Neuronal stem cell (in vitro differentiated cells): ENCODE data around the gene PSMA6.

Experiments
- DNase-seq: peaks from one replicate; pipeline ENCODE4 v3.0.0-alpha.2; 2013; ENCODE audit warnings: low spot score
- H2AFZ ChIP-seq: one replicate; pipeline ENCODE4 v1.6.1; 2013; ENCODE audit warnings: mild to moderate bottlenecking, low read length, inconsistent platforms
- H2AK5ac ChIP-seq: 2 replicates; pipeline ENCODE4 v1.6.1; 2013; ENCODE audit warnings: low read depth, mild to moderate bottlenecking, inconsistent platforms, low read length, moderate library complexity, mixed read lengths
- H2BK120ac ChIP-seq: 2 replicates; pipeline ENCODE4 v1.6.1; 2013; ENCODE audit warnings: low read depth, mild to moderate bottlenecking, inconsistent platforms, low read length, moderate library complexity, mixed read lengths
- H2BK12ac ChIP-seq: one replicate; pipeline ENCODE4 v1.6.1; 2013; ENCODE audit warnings: low read length, inconsistent platforms
- H2BK15ac ChIP-seq: 2 replicates; pipeline ENCODE4 v1.6.1; 2013; ENCODE audit warnings: mild to moderate bottlenecking, low read length, inconsistent platforms, mixed read lengths
- H2BK5ac ChIP-seq: one replicate; pipeline ENCODE4 v1.6.1; 2013; ENCODE audit warnings: inconsistent platforms, mild to moderate bottlenecking, low read length, moderate library complexity
- H3K14ac ChIP-seq: one replicate; pipeline ENCODE4 v1.6.1; 2013; ENCODE audit warnings: low read length, inconsistent platforms
- H3K18ac ChIP-seq: 2 replicates; pipeline ENCODE4 v1.6.1; 2013; ENCODE audit warnings: low read length, inconsistent platforms
- H3K23ac ChIP-seq: 2 replicates; pipeline ENCODE4 v1.6.1; 2013; ENCODE audit warnings: low read depth, mild to moderate bottlenecking, mixed read lengths, low read length, inconsistent platforms; ENCODE audit not compliant: poor library complexity
- H3K27ac ChIP-seq: replicated peaks from 3 replicates; pipeline ENCODE4 v1.5.1; 2013; ENCODE audit warnings: low read length, inconsistent platforms
- H3K27me3 ChIP-seq, 3 experiments: 2 replicates each; pipeline ENCODE4 v1.6.1; 2013; ENCODE audit warnings: low read length in 3 of 3, mild to moderate bottlenecking in 2 of 3, inconsistent platforms in 1 of 3, low read depth in 1 of 3, mixed read lengths in 1 of 3, moderate library complexity in 1 of 3; ENCODE audit not compliant: control insufficient read depth in 3 of 3, insufficient read depth in 3 of 3
- H3K36me3 ChIP-seq, 2 donors: replicated peaks in 1 of 2; 2 replicates each; pipeline ENCODE4 v1.6.1; 2013; ENCODE audit warnings: low read length in 2 of 2; ENCODE audit not compliant: control insufficient read depth in 2 of 2, insufficient read depth in 2 of 2
- H3K4ac ChIP-seq: 2 replicates; pipeline ENCODE4 v1.6.1; 2013; ENCODE audit warnings: inconsistent platforms, mild to moderate bottlenecking, low read length, moderate library complexity
- H3K4me1 ChIP-seq, 2 donors: 1 replicate in 1 of 2; 2 replicates in 1 of 2; pipeline ENCODE4 v1.6.1; 2013; ENCODE audit warnings: low read length in 2 of 2, low read depth in 1 of 2; ENCODE audit not compliant: control insufficient read depth in 2 of 2, insufficient read depth in 1 of 2
- H3K4me2 ChIP-seq: one replicate; pipeline ENCODE4 v1.6.1; 2013; ENCODE audit warnings: mild to moderate bottlenecking, low read length, inconsistent platforms; ENCODE audit not compliant: insufficient read depth, poor library complexity, severe bottlenecking
- H3K4me3 ChIP-seq, 2 donors: 2 replicates each; pipeline ENCODE4 v1.5.1; 2013; ENCODE audit warnings: low read length in 2 of 2, mild to moderate bottlenecking in 2 of 2, inconsistent platforms in 1 of 2, moderate library complexity in 1 of 2
- H3K79me1 ChIP-seq: one replicate; pipeline ENCODE4 v1.6.1; 2013; ENCODE audit warnings: low read depth, mild to moderate bottlenecking, inconsistent platforms, low read length, moderate library complexity
- H3K9ac ChIP-seq: one replicate; pipeline ENCODE4 v1.6.1; 2013; ENCODE audit warnings: mild to moderate bottlenecking, low read depth, low read length, inconsistent platforms; ENCODE audit not compliant: poor library complexity
- H3K9me3 ChIP-seq, 2 donors: replicated peaks in 1 of 2; 2 replicates each; pipeline versions ENCODE3 to v1.6.1; 2013; ENCODE audit warnings: low read length in 2 of 2, mild to moderate bottlenecking in 2 of 2, inconsistent platforms in 1 of 2, low read depth in 1 of 2, mixed read lengths in 1 of 2, moderate library complexity in 1 of 2; ENCODE audit not compliant: control insufficient read depth in 2 of 2, insufficient read depth in 1 of 2
- H4K8ac ChIP-seq: one replicate; pipeline ENCODE4 v1.6.1; 2013; ENCODE audit warnings: low read depth, mild to moderate bottlenecking, inconsistent platforms, low read length, moderate library complexity
- H4K91ac ChIP-seq: one replicate; pipeline ENCODE4 v1.6.1; 2013; ENCODE audit warnings: low read length, low read depth, mild to moderate bottlenecking, inconsistent platforms; ENCODE audit not compliant: poor library complexity
- WGBS, 2 donors: extraction: QIAGEN DNeasy Blood & Tissue Kit; methylation state at CpG; one replicate each; pipeline ENCODE4 v1.1.7; 2013; ENCODE audit warnings: missing lambda C conversion rate in 2 of 2, mixed read lengths in 1 of 2; ENCODE audit not compliant: insufficient read length in 2 of 2, insufficient replicate concordance in 1 of 2; ENCODE audit errors: extremely low coverage in 2 of 2; 5-methylcytosine and 5-hydroxymethylcytosine counted together

PSMA6 gene

DNA sequence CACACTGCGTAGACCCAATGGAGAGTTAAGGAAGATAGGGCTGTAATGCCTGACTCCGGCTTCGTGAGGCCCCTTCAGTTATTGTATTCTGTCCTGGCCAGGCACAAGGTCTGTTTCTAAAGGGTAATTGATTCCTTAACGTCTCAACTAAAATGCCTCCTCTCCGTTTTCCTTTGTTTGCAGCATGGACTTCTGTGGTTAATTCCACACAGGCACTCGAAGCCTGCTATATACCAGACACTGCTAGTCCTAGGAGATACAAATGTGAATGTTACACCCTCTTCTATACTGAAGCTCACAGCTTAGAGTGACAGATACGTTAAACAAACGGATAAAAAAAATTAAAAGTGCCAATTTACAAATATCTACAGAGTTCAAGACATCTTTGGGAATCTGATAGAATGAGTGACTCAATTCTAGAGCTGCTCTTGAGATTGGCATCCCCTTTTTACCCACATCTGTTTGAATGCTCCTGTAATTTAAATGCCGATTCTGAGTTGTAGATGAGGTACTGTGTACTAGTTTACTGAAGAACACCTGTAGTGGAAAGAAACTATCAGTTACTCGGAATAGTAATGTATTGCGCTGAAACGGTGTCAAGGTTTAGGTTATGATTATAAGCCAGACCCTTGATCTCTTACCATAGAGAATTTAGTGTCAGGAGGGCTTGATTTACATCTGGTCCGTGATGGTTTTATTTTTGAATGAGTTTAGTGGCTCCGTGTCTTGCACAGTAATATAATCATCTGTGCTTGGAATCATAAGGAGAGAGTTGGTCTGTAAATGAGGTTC, 784 bp downstream of the PSMA6 start:
- Histone ChIP-seq H3K14ac (no peak overlapping the region), H2AK5ac (no peak overlapping the region), H3K9ac (peak overlapping the region; percentile 97), H3K79me1 (peaks cover 3% of the 10 kb centered on the region), H3K4me3 (peak overlapping the region; percentile 63 to 98), H2AFZ (peak overlapping the region; percentile 78), H3K23ac (peak overlapping the region; percentile 75), H2BK15ac (no peak overlapping the region), H3K4me1 (peaks cover 0 to 2% of the 10 kb centered on the region in 2 donors), H4K91ac (no peak overlapping the region), H3K36me3 (peaks cover 0 to 24% of the 10 kb centered on the region in 2 donors), H2BK120ac (no peak overlapping the region), H3K18ac (peak overlapping the region; percentile 86), H3K4ac (peak overlapping the region; percentile 69), H2BK5ac (peak overlapping the region; percentile 85), H4K8ac (no peak overlapping the region), H3K4me2 (peak overlapping the region; percentile 68), H3K27me3 (no peaks in the 10 kb centered on the region), H3K27ac (peak overlapping the region; percentile 64), H2BK12ac (no peak overlapping the region), H3K9me3 (no peaks in the 10 kb centered on the region)
- WGBS, 2 donors, result no CpG with 5 or more reads among the region's 14 CpGs
- DNase-seq, result no peak

DNA sequence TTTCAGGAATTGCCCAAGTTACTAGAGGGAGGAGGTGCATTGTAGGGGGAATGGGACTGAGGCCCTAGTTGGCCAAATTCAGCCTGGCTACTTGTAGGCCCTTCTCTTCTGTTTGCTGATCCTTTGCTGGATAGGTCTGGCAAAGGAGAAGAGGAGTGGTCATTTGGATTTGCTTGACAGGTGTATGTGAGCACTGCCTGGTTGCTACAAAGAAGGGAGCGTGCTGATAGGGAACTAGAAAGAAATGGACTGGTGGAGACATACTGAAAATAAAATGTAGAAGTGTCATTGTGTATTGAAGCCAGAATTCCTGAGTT, 3.6 kb downstream of the PSMA6 start:
- no peak overlapping the region for H3K4me2 ChIP-seq
- H2AFZ ChIP-seq, result no peak overlapping the region
- no peak overlapping the region for H3K4me3 ChIP-seq
- H3K18ac ChIP-seq, result no peak overlapping the region
- H4K8ac ChIP-seq, result no peak overlapping the region
- no CpG with 5 or more reads among the region's 1 CpG for WGBS, 2 donors
- no peak overlapping the region for H3K14ac ChIP-seq
- no peak overlapping the region for H2BK15ac ChIP-seq
- no peak overlapping the region for H3K23ac ChIP-seq
- H4K91ac ChIP-seq, result no peak overlapping the region
- H3K27me3 ChIP-seq, result no peaks in the 10 kb centered on the region
- no peak overlapping the region for H3K9ac ChIP-seq
- peaks cover 0 to 24% of the 10 kb centered on the region in 2 donors for H3K36me3 ChIP-seq
- peaks cover 4% of the 10 kb centered on the region for H3K79me1 ChIP-seq
- no peak overlapping the region for H2AK5ac ChIP-seq
- peaks cover 0 to 2% of the 10 kb centered on the region in 2 donors for H3K4me1 ChIP-seq
- no peak overlapping the region for H2BK120ac ChIP-seq
- H2BK12ac ChIP-seq, result no peak overlapping the region
- DNase-seq, result no peak
- H2BK5ac ChIP-seq, result no peak overlapping the region
- H3K9me3 ChIP-seq, result no peaks in the 10 kb centered on the region
- no peak overlapping the region for H3K27ac ChIP-seq
- no peak overlapping the region for H3K4ac ChIP-seq

- Histone ChIP-seq H2AK5ac (no peak overlapping the region), H3K27me3 (no peaks in the 10 kb centered on the region), H3K4ac (no peak overlapping the region), H4K91ac (no peak overlapping the region), H3K79me1 (peaks cover 4% of the 10 kb centered on the region), H3K27ac (no peak overlapping the region), H3K9ac (no peak overlapping the region), H3K14ac (no peak overlapping the region), H3K36me3 (peaks cover 0 to 24% of the 10 kb centered on the region in 2 donors), H2BK12ac (no peak overlapping the region), H3K4me3 (no peak overlapping the region), H2AFZ (no peak overlapping the region), H2BK15ac (no peak overlapping the region), H2BK5ac (no peak overlapping the region), H4K8ac (no peak overlapping the region), H3K9me3 (no peaks in the 10 kb centered on the region), H3K4me1 (peaks cover 0 to 2% of the 10 kb centered on the region in 2 donors), H3K4me2 (no peak overlapping the region), H3K18ac (no peak overlapping the region), H3K23ac (no peak overlapping the region), H2BK120ac (no peak overlapping the region)
- no peak for DNase-seq
- WGBS, 2 donors, result no CpG with 5 or more reads among the region's 3 CpGs
These were observed 4.4 kb downstream of the PSMA6 start for GRCh38 chr14:35296545-35296944.

- Histone ChIP-seq H2BK15ac (no peak overlapping the region), H4K8ac (no peak overlapping the region), H3K9me3 (no peaks in the 10 kb centered on the region), H4K91ac (no peak overlapping the region), H2BK12ac (no peak overlapping the region), H3K4me3 (no peak overlapping the region), H3K27me3 (no peaks in the 10 kb centered on the region), H3K27ac (no peak overlapping the region), H3K23ac (no peak overlapping the region), H2AK5ac (no peak overlapping the region), H3K9ac (no peak overlapping the region), H2BK120ac (no peak overlapping the region), H2AFZ (no peak overlapping the region), H2BK5ac (no peak overlapping the region), H3K4ac (no peak overlapping the region), H3K18ac (no peak overlapping the region), H3K79me1 (peaks cover 3% of the 10 kb centered on the region), H3K36me3 (peaks cover 0 to 26% of the 10 kb centered on the region in 2 donors), H3K14ac (no peak overlapping the region), H3K4me1 (peaks cover 0 to 2% of the 10 kb centered on the region in 2 donors), H3K4me2 (no peak overlapping the region)
- no peak for DNase-seq
- no CpG with 5 or more reads among the region's 3 CpGs for WGBS, 2 donors
These were observed 5.5 kb downstream of the PSMA6 start for GRCh38 chr14:35297706-35298105.
